ENCODE data around the gene SELENOH.

DNA sequence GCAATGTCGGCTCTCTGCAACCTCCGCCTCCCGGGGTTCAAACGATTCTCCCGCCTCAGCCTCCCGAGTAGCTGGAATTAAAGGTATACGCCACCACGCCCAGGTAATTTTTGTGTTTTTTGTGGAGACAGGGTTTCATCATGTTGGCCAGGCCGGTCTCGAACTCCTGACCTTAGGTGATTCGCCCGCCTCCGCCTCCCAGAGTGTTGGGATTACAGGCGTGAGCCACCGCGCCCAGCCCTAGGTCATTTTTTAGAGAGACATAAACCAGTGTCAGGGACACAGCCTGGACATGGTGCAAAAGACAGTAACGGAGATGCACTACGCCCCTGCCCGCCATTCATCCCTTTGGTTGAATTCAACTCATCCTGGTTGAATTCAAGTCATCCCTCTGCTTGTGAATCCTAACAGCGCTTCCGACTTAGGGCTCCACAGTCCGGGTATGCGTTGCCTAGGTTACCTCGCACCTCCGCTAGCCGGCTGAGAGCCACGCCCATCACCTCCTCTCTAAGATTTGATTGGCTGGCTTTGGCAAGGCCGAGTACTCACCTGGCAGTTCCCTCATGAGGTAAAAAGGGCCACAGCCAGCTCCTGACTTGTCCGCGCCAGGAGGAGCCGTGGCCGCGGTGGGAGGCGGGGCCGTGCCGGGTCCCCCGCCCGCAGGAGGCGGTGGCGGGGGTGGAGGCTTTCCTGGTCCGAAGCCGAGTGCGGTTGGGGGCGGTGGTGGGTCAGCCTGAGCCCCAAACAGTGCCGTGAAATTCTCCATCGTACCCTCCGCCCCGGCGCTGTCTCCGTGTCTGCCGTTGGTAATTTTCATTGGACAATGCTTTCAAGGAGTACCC lies 29.7 kb upstream of the SELENOH start, which contains the start of gene MED19:
- TF ChIP-seq, protein P1, sequence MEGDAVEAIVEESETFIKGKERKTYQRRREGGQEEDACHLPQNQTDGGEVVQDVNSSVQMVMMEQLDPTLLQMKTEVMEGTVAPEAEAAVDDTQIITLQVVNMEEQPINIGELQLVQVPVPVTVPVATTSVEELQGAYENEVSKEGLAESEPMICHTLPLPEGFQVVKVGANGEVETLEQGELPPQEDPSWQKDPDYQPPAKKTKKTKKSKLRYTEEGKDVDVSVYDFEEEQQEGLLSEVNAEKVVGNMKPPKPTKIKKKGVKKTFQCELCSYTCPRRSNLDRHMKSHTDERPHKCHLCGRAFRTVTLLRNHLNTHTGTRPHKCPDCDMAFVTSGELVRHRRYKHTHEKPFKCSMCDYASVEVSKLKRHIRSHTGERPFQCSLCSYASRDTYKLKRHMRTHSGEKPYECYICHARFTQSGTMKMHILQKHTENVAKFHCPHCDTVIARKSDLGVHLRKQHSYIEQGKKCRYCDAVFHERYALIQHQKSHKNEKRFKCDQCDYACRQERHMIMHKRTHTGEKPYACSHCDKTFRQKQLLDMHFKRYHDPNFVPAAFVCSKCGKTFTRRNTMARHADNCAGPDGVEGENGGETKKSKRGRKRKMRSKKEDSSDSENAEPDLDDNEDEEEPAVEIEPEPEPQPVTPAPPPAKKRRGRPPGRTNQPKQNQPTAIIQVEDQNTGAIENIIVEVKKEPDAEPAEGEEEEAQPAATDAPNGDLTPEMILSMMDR (IDR thresholded peaks at IDR 0.05) = peak in 1 of 12 donors; percentile 13
- peak in 1 of 2 donors; percentile 66 for TF ChIP-seq POLR2A (IDR thresholded peaks at IDR 0.05)
